H9 (cell line): ENCODE measurements around the gene NCK1. TPM values are rescaled to one million over a fixed set of nuclear protein-coding genes. Genes with fewer than 3 reads are reported as not detected.

ENCODE experiments used
- DNase-seq: peaks from one replicate; pipeline ENCODE4 v3.0.0-alpha.2; 2017
- H2AFZ ChIP-seq: one replicate; pipeline ENCODE4 v1.6.1; 2013; ENCODE audit warnings: mild to moderate bottlenecking, low read length, control low read depth, moderate library complexity
- H2AK5ac ChIP-seq: 2 replicates; pipeline ENCODE4 v1.6.1; 2013; ENCODE audit warnings: low read length, control low read depth, mixed read lengths; ENCODE audit not compliant: insufficient read length
- H2BK120ac ChIP-seq: one replicate; pipeline ENCODE4 v1.6.1; 2013; ENCODE audit warnings: low read depth, mild to moderate bottlenecking, low read length, control low read depth, inconsistent platforms; ENCODE audit not compliant: poor library complexity, severe bottlenecking
- H2BK12ac ChIP-seq: 2 replicates; pipeline ENCODE4 v1.6.1; 2013; ENCODE audit warnings: low read length, control low read depth, mixed read lengths, low read depth; ENCODE audit not compliant: insufficient read length
- H2BK15ac ChIP-seq: 2 replicates; pipeline ENCODE4 v1.6.1; 2013; ENCODE audit warnings: low read depth, low read length, control low read depth
- H2BK20ac ChIP-seq: one replicate; pipeline ENCODE4 v1.6.1; 2013; ENCODE audit warnings: low read depth, mild to moderate bottlenecking, low read length, control low read depth, inconsistent platforms; ENCODE audit not compliant: poor library complexity, severe bottlenecking
- H2BK5ac ChIP-seq: 2 replicates; pipeline ENCODE4 v1.6.1; 2013; ENCODE audit warnings: low read length, control low read depth, mixed read lengths; ENCODE audit not compliant: insufficient read length
- H3K14ac ChIP-seq: 2 replicates; pipeline ENCODE4 v1.6.1; 2013; ENCODE audit warnings: low read length, control low read depth; ENCODE audit not compliant: insufficient read depth
- H3K18ac ChIP-seq: 2 replicates; pipeline ENCODE4 v1.6.1; 2013; ENCODE audit warnings: low read depth, mild to moderate bottlenecking, mixed read lengths, low read length, control low read depth; ENCODE audit not compliant: insufficient read length
- H3K23ac ChIP-seq: 2 replicates; pipeline ENCODE4 v1.6.1; 2013; ENCODE audit warnings: low read length, control low read depth, mixed read lengths, low read depth; ENCODE audit not compliant: insufficient read length
- H3K23me2 ChIP-seq: 2 replicates; pipeline ENCODE4 v1.6.1; 2013; ENCODE audit warnings: low read depth, mild to moderate bottlenecking, mixed read lengths, low read length, control low read depth; ENCODE audit not compliant: insufficient read length, poor library complexity, severe bottlenecking
- H3K27ac ChIP-seq: 2 replicates; pipeline ENCODE4 v1.5.1; 2013; ENCODE audit warnings: low read length, control low read depth, mixed read lengths, low read depth; ENCODE audit not compliant: insufficient read length
- H3K27me3 ChIP-seq: 2 replicates; pipeline ENCODE4 v1.6.1; 2013; ENCODE audit warnings: low read length, control low read depth, inconsistent platforms; ENCODE audit not compliant: insufficient read depth
- H3K4ac ChIP-seq: 2 replicates; pipeline ENCODE4 v1.6.1; 2013; ENCODE audit warnings: low read depth, mild to moderate bottlenecking, control low read depth, inconsistent platforms, low read length, moderate library complexity
- H3K4me1 ChIP-seq: 2 replicates; pipeline ENCODE4 v1.6.1; 2013; ENCODE audit warnings: low read length, control low read depth, inconsistent platforms; ENCODE audit not compliant: insufficient read depth
- H3K4me2 ChIP-seq: 2 replicates; pipeline ENCODE4 v1.6.1; 2013; ENCODE audit warnings: low read length, control low read depth, mixed read lengths; ENCODE audit not compliant: insufficient read length, insufficient read depth
- H3K56ac ChIP-seq: 2 replicates; pipeline ENCODE4 v1.6.1; 2013; ENCODE audit warnings: low read depth, mild to moderate bottlenecking, mixed read lengths, low read length, control low read depth; ENCODE audit not compliant: insufficient read length
- H3K79me1 ChIP-seq: 2 replicates; pipeline ENCODE4 v1.6.1; 2013; ENCODE audit warnings: low read depth, mild to moderate bottlenecking, moderate library complexity, low read length, control low read depth, inconsistent platforms; ENCODE audit not compliant: insufficient read depth, poor library complexity, severe bottlenecking
- H3K79me2 ChIP-seq: 2 replicates; pipeline ENCODE4 v1.6.1; 2013; ENCODE audit warnings: low read length, control low read depth, inconsistent platforms; ENCODE audit not compliant: insufficient read depth
- H3K9ac ChIP-seq: 2 replicates; pipeline ENCODE4 v1.6.1; 2013; ENCODE audit warnings: low read length, control low read depth, mixed read lengths; ENCODE audit not compliant: insufficient read length; ENCODE audit errors: extremely low read depth
- H3K9me3 ChIP-seq: one replicate; pipeline ENCODE4 v1.6.1; 2013; ENCODE audit warnings: low read depth, low read length, inconsistent platforms; ENCODE audit not compliant: control insufficient read depth
- H3T11ph ChIP-seq: one replicate; pipeline ENCODE4 v1.6.1; 2013; ENCODE audit warnings: mild to moderate bottlenecking, low read length, control low read depth, inconsistent platforms
- H4K20me1 ChIP-seq: one replicate; pipeline ENCODE4 v1.6.1; 2013; ENCODE audit not compliant: control insufficient read depth, insufficient read length, insufficient read depth
- H4K5ac ChIP-seq: 2 replicates; pipeline ENCODE4 v1.6.1; 2013; ENCODE audit warnings: low read depth, mild to moderate bottlenecking, mixed read lengths, low read length, control low read depth; ENCODE audit not compliant: insufficient read length
- H4K8ac ChIP-seq: replicated peaks from 2 replicates; pipeline ENCODE4 v1.6.1; 2013; ENCODE audit warnings: low read length, control low read depth, mixed read lengths, low read depth; ENCODE audit not compliant: insufficient read length
- H4K91ac ChIP-seq: 2 replicates; pipeline ENCODE4 v1.6.1; 2013; ENCODE audit warnings: low read depth, mild to moderate bottlenecking, moderate library complexity, mixed read lengths, low read length, control low read depth; ENCODE audit not compliant: insufficient read length
- H3K27ac Mint-ChIP-seq, 3 experiments: 2 replicates in 2 of 3; 3 replicates in 1 of 3; pipeline ENCODE4 v1.8.0; 2020 to 2021; ENCODE audit warnings: mixed read lengths in 3 of 3, mild to moderate bottlenecking in 1 of 3, moderate library complexity in 1 of 3
- H3K27me3 Mint-ChIP-seq: 2 replicates; pipeline ENCODE4 v1.8.0; 2021; ENCODE audit warnings: low read depth, mild to moderate bottlenecking, moderate library complexity, mixed read lengths
- H3K36me3 Mint-ChIP-seq, 3 experiments: 2 replicates in 2 of 3; 3 replicates in 1 of 3; pipeline ENCODE4 v1.8.0; 2020 to 2021; ENCODE audit warnings: low read depth in 3 of 3, mixed read lengths in 3 of 3; ENCODE audit not compliant: insufficient read depth in 1 of 3
- H3K4me1 Mint-ChIP-seq, 2 experiments: 2 replicates each; pipeline ENCODE4 v1.8.0; 2020; ENCODE audit warnings: mixed read lengths in 2 of 2
- H3K4me3 Mint-ChIP-seq, 2 experiments: 2 replicates in 1 of 2; 3 replicates in 1 of 2; pipeline ENCODE4 v1.8.0; 2020 to 2021; ENCODE audit warnings: mild to moderate bottlenecking in 2 of 2, mixed read lengths in 2 of 2, moderate library complexity in 1 of 2
- H3K9me3 Mint-ChIP-seq, 2 experiments: 2 replicates in 1 of 2; 3 replicates in 1 of 2; pipeline ENCODE4 v1.8.0; 2020; ENCODE audit warnings: mild to moderate bottlenecking in 2 of 2, mixed read lengths in 2 of 2, moderate library complexity in 1 of 2
- WGBS: extraction: QIAGEN DNeasy Blood & Tissue Kit; methylation state at CpG from one replicate; pipeline ENCODE4 v1.1.7; 2013; ENCODE audit warnings: missing lambda C conversion rate, low lambda C conversion rate, mixed read lengths; ENCODE audit not compliant: insufficient read length; ENCODE audit errors: extremely low coverage; 5-methylcytosine and 5-hydroxymethylcytosine counted together
- total RNA-seq: library from RNA; stranded (reverse); gene quantifications from 2 replicates; pipeline ENCODE4 v1.2.1, GENCODE V29; 2021
- TF ChIP-seq, protein P1 (sequence below): fragments of 200-600 bp; sonication (generic); conservative IDR thresholded peaks from 3 replicates; pipeline ENCODE4 v1.8.0; 2021; ENCODE audit warnings: antibody characterized with exemption, mild to moderate bottlenecking

Gene NCK1
- total RNA-seq, 1 experiment from 2014 or later, result 26.4 TPM

DNA sequence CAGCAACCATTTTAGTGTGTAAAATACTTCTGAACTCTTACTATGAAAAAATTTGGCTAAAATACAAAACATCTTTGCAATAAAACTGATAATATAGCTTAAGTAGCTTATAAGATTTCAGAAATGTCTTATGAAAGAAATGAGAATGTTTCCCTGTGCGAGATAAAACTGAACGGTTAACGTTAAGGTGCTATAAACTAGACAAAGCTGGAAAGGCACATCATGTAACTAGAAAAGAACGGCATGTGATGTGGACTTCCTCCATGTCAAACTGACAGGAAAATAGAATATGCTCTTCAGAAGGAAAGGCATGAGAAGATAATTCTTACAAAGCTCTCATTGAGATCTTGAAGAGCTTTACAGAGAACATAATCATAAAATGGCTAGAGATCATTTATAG lies 36.5 kb downstream of the NCK1 start:
- no peaks in the 10 kb centered on the region for H4K20me1 ChIP-seq
- H3K4me1 Mint-ChIP-seq, result peaks cover 61 to 62% of the 10 kb centered on the region in 2 experiments

More for the DNA sequence above, 36.5 kb downstream of the NCK1 start:
- Mint-ChIP-seq H3K36me3 (peaks cover 5 to 12% (median 6%) of the 10 kb centered on the region in 3 experiments), H3K9me3 (peaks cover 3 to 4% of the 10 kb centered on the region in 2 experiments; a peak in 3 of 5 replicates), H3K27ac (peak overlapping the region in 1 of 3 experiments; percentile 50; a peak in 1 of 7 replicates), H3K27me3 (no peaks in the 10 kb centered on the region), H3K4me3 (no peak overlapping the region)
- H3K79me1 ChIP-seq, result no peaks in the 10 kb centered on the region
- H2BK5ac ChIP-seq, result no peak overlapping the region
- H2BK12ac ChIP-seq, result no peak overlapping the region
- H2AFZ ChIP-seq, result no peak overlapping the region
- no peaks in the 10 kb centered on the region for H3K9me3 ChIP-seq
- H2BK15ac ChIP-seq, result no peak overlapping the region
- H3K23ac ChIP-seq, result no peak overlapping the region
- H3K18ac ChIP-seq, result no peak overlapping the region
- TF ChIP-seq, protein P1, sequence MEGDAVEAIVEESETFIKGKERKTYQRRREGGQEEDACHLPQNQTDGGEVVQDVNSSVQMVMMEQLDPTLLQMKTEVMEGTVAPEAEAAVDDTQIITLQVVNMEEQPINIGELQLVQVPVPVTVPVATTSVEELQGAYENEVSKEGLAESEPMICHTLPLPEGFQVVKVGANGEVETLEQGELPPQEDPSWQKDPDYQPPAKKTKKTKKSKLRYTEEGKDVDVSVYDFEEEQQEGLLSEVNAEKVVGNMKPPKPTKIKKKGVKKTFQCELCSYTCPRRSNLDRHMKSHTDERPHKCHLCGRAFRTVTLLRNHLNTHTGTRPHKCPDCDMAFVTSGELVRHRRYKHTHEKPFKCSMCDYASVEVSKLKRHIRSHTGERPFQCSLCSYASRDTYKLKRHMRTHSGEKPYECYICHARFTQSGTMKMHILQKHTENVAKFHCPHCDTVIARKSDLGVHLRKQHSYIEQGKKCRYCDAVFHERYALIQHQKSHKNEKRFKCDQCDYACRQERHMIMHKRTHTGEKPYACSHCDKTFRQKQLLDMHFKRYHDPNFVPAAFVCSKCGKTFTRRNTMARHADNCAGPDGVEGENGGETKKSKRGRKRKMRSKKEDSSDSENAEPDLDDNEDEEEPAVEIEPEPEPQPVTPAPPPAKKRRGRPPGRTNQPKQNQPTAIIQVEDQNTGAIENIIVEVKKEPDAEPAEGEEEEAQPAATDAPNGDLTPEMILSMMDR, result no peak
- H3K23me2 ChIP-seq, result no peaks in the 10 kb centered on the region
- no peaks in the 10 kb centered on the region for H3K27me3 ChIP-seq
- no peak overlapping the region for H2BK120ac ChIP-seq
- H4K91ac ChIP-seq, result no peak overlapping the region
- no peak overlapping the region for H4K8ac ChIP-seq
- H3K4me1 ChIP-seq, result peaks cover 8% of the 10 kb centered on the region; the same call in 1 of the 2 replicates
- H4K5ac ChIP-seq, result no peak overlapping the region
- H3K79me2 ChIP-seq, result peaks cover 7% of the 10 kb centered on the region; the same call in 1 of the 2 replicates
- H3K9ac ChIP-seq, result no peak overlapping the region
- no peak overlapping the region for H3K4ac ChIP-seq
- H3T11ph ChIP-seq, result no peak overlapping the region
- H3K27ac ChIP-seq, result no peak overlapping the region
- no peak overlapping the region for H3K14ac ChIP-seq
- no peak overlapping the region for H2AK5ac ChIP-seq
- no peak for DNase-seq
- no peak overlapping the region for H3K56ac ChIP-seq
- H2BK20ac ChIP-seq, result no peak overlapping the region
- H3K4me2 ChIP-seq, result no peak overlapping the region
- WGBS, result no CpG with 5 or more reads among the region's 4 CpGs
